Retinal pigment epithelial cell (primary cell): Measurements from ENCODE around the gene WDR37.

Experiments used
- DNase-seq: peaks from one replicate; pipeline ENCODE4 v3.0.0-alpha.2; 2010; ENCODE audit warnings: low read depth
- H3K4me3 ChIP-seq: 2 replicates; pipeline ENCODE4 v1.5.1; 2011; ENCODE audit warnings: mild to moderate bottlenecking, low read length, control low read depth, moderate library complexity
- CTCF ChIP-seq: conservative IDR thresholded peaks from 2 replicates; pipeline ENCODE4 v1.5.1; 2011; ENCODE audit warnings: low read depth, low read length, control low read depth, inconsistent platforms

WDR37 gene

DNA sequence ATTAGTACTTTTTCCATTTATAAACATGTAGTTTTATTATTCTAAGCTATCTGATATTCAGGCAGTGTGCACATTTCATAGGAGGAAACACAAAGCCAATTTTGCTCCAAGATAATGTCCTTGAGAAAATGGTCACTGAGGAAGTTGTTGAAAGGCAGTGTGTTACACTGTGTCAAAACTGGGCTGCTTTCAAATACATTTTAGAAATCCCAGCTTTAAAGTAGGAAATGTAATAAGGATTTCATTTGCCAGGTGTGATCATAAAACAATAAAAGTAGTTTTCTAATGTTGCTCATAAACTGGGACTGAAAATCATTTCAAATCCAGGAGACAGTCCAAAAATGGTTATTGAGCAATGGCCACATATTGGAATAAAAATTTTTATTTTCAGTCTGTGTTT lies 80.1 kb downstream of the WDR37 start:
- no peak for DNase-seq
- no peak for TF ChIP-seq CTCF

DNA sequence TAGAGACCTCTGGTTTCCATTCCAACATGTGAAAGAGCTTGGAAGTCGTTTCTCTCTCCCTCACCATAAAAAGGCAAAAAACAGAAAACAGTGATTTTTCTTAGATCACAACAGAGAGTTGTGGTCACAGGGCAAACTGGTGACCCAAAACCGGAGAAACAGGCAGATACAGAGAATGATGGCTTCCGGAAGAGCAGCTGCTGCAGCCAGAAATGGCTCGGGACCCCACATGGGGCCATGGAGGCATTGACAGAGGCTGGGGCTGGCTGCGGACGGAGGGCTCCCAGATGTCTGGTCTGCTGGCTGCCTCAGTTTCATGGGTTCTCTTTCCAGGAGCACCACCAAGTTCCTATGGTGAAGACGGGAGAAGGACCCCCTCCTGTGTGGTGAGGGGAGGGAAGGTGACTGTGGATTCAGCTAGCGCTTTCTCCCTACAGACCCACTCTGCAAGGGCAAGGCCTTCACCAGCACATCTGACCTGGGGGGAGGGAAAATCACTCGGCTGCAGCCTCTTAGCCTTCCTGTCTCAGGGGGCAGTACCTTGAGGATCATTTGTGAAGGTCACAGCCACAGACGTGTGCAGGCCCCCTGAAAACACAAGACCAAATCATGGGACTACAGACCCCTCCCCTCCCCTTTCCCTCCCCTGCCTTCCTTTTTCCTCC lies 81.4 kb downstream of the WDR37 start:
- TF ChIP-seq CTCF: no peak
- DNase-seq: no peak
- H3K4me3 ChIP-seq: no peak overlapping the region

More for the DNA sequence above, 80.1 kb downstream of the WDR37 start:
- no peak overlapping the region for H3K4me3 ChIP-seq

DNA sequence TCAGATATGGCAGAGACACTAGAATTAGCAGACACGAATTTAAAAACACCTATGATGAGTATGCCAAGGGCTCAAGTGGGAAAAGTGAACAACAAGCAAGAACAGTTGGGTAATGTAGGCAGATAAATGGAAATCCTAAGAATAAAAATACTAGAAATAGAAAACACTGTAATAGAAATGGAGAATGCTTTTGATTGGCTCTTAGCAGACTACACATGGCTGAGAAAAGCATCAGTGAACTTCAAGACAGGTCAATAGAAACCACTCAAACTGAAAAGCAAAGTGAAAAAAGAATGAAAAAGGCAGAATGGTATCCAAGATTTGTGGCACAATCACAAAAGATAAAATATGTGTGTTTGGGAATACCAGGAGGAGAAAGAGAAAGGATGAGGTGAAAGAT lies 82.3 kb downstream of the WDR37 start:
- no peak for TF ChIP-seq CTCF
- no peak overlapping the region for H3K4me3 ChIP-seq
- DNase-seq: no peak

DNA sequence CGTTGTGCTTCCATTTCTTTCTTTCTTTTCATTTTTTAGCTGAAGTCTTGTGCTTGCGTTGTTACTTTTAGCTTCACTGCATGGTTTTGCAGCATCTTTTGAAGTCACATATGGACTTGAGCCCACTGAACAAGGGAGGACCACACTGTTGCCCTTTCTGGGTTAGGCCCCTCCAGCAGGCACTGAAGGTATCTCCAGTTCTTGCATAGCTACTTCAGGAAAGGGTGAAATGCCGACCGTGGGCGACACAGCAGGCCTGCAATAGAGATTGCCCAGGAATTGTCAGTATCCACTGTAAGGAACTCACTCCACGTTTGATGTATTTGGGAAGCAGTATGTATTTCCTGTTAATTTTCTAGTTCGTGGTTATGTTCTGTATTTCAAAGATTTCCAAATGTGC lies 85.1 kb downstream of the WDR37 start:
- TF ChIP-seq CTCF: no peak
- no peak for DNase-seq
- no peak overlapping the region for H3K4me3 ChIP-seq

DNA sequence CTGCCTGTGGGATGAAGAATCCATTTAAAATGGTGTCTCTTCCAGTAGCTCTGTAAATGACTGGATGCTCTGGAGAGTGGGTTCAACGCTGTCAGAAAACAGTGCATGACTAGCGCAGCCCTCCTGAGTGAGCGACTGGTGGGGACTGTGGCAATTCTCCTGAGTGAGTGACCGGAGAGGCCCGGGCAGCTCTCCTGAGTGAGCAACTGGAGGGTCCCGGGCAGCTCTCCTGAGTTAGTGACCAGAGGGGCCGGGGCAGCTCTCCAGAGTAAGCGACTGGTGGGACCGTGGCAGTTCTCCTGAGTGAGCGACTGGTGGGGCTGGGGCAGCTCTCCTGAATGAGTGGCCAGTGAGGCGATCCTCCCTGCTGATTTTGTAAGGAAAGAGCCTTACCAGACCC lies 85.5 kb downstream of the WDR37 start:
- TF ChIP-seq CTCF: no peak
- no peak for DNase-seq
- H3K4me3 ChIP-seq: no peak overlapping the region

GRCh38 chr10:1142596-1142995 lies 86.4 kb downstream of the WDR37 start:
- DNase-seq: no peak
- H3K4me3 ChIP-seq: no peak overlapping the region
- peak; percentile 51 for TF ChIP-seq CTCF

DNA sequence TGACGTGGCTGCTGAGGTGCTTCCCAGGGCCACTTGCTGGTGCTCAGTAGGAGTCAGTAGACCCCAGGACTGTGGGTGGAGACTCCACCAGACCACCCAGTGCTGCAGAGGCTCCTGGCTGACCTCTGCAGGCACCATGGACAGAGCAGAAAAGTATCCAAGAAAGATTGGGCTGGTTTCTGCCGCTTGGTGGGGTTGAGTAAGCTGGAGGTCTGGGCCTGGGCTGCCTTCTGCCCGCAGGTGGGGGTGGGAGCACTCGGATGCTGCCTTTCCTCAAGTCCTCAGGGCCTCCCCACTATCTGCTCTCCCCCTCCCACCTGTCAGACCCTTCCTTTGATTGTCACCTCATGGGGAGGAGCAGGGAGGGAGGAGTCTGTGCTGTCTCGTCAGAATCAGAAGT lies 91.6 kb downstream of the WDR37 start:
- no peak overlapping the region for H3K4me3 ChIP-seq
- TF ChIP-seq CTCF: no peak
- DNase-seq: no peak
